PFSK-1 (cell line): ENCODE measurements around the gene PTGER3.

ENCODE experiments used
- POLR2AphosphoS5 ChIP-seq: IDR thresholded peaks from 2 replicates; pipeline ENCODE4 v1.6.1; 2012; ENCODE audit warnings: low read depth, mild to moderate bottlenecking, control low read depth, low read length, moderate library complexity
- REST ChIP-seq, 2 experiments: IDR thresholded peaks; 2 replicates each; pipeline versions ENCODE4 v1.6.1 to v1.8.0; 2011 to 2012; ENCODE audit warnings: low read depth in 2 of 2, low read length in 2 of 2, control low read depth in 1 of 2, inconsistent platforms in 1 of 2, mild to moderate bottlenecking in 1 of 2, moderate library complexity in 1 of 2; ENCODE audit not compliant: insufficient read depth in 1 of 2
- SIN3A ChIP-seq: IDR thresholded peaks from 2 replicates; pipeline ENCODE4 v1.6.1; 2012; ENCODE audit warnings: mild to moderate bottlenecking, low read length, moderate library complexity, borderline replicate concordance; ENCODE audit not compliant: insufficient read depth
- TAF1 ChIP-seq: IDR thresholded peaks from 2 replicates; pipeline ENCODE4 v1.6.1; 2012; ENCODE audit warnings: low read length, control low read depth, borderline replicate concordance; ENCODE audit not compliant: insufficient read depth

DNA sequence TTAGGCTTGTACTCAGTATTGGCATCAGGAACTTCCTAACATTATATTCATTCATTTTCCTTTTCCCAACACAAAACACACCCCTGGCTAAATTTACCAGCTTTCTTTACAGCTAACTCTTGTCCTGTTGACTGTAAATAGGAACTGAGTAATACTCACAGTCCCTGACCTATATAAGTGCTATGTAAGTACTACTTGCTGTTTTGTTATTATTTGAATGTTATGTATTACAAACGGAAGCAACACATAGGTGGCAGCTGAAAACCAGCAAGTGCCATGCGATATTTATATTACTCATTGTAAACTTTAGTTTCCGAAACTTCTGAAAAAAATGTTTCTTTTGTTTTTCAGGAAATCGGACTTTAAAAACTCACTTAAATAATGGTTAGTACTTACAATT lies 21.5 kb downstream of the PTGER3 start:
- TF ChIP-seq TAF1 (no peak), SIN3A (no peak), POLR2AphosphoS5 (no peak), REST (IDR thresholded peaks at IDR 0.05; ENCODE audit: insufficient read depth in 1 of 2, low read depth in 2 of 2, low read length in 2 of 2) (no peak)
